HepG2 (cell line): ENCODE results near the gene COL27A1. TPM values are rescaled to one million over a fixed set of nuclear protein-coding genes. Genes with fewer than 3 reads are reported as not detected.

Experiments
- CENPX ChIP-seq: sonication (generic); formaldehyde crosslinking; IDR thresholded peaks from 2 replicates; pipeline ENCODE4 v1.9.0; 2021; ENCODE audit warnings: mild to moderate bottlenecking, missing genetic modification reagents, moderate library complexity
- CHD2 ChIP-seq: IDR thresholded peaks from 2 replicates; pipeline ENCODE4 v1.6.1; 2011; ENCODE audit warnings: low read depth, low read length, improper control_type of control experiment
- DMAP1 ChIP-seq: IDR thresholded peaks from 2 replicates; pipeline ENCODE4 v1.6.1; 2016
- HMGXB3 ChIP-seq: sonication (generic); formaldehyde crosslinking; IDR thresholded peaks from 2 replicates; pipeline ENCODE4 v1.4.0; 2020; ENCODE audit warnings: missing genetic modification reagents, borderline replicate concordance
- KLF6 ChIP-seq: IDR thresholded peaks from 2 replicates; pipeline ENCODE4 v1.8.0; 2016; ENCODE audit warnings: missing biosample characterization, missing genetic modification reagents
- MAFF ChIP-seq: IDR thresholded peaks from 2 replicates; pipeline ENCODE4 v1.6.1; 2011; ENCODE audit warnings: low read depth, low read length, improper control_type of control experiment
- MED8 ChIP-seq: sonication (generic); formaldehyde crosslinking; IDR thresholded peaks from 2 replicates; pipeline ENCODE4 v1.8.1; 2023; ENCODE audit warnings: mild to moderate bottlenecking, missing genetic modification reagents; ENCODE audit not compliant: insufficient replicate concordance
- NFYC ChIP-seq: IDR thresholded peaks from 2 replicates; pipeline ENCODE4 v1.6.1; 2016; ENCODE audit warnings: missing genetic modification reagents, missing compliant biosample characterization
- PAF1 ChIP-seq: IDR thresholded peaks from 2 replicates; pipeline ENCODE4 v1.6.1; 2016; ENCODE audit warnings: missing genetic modification reagents, missing compliant biosample characterization
- SOX13 ChIP-seq, 3 experiments: fragments of 450-650 bp in 1 of 3; sonication (generic) in 1 of 3; formaldehyde crosslinking in 1 of 3; IDR thresholded peaks in 2 of 3; conservative IDR thresholded peaks in 1 of 3; 2 replicates each; pipeline versions ENCODE4 v1.5.0 to v1.6.1; 2016 to 2020; ENCODE audit warnings: antibody characterized with exemption in 1 of 3, mild to moderate bottlenecking in 1 of 3, missing compliant biosample characterization in 1 of 3, missing genetic modification reagents in 1 of 3, moderate library complexity in 1 of 3
- U2AF1 ChIP-seq: fragments of 200-400 bp; formaldehyde crosslinking; optimal IDR thresholded peaks from 2 replicates; pipeline ENCODE3; 2017; ENCODE audit warnings: mild to moderate bottlenecking, low read depth, low read length
- YEATS2 ChIP-seq: sonication (generic); formaldehyde crosslinking; IDR thresholded peaks from 2 replicates; pipeline ENCODE4 v1.4.0; 2020; ENCODE audit warnings: missing genetic modification reagents, borderline replicate concordance
- ZNF678 ChIP-seq: sonication (generic); formaldehyde crosslinking; IDR thresholded peaks from 2 replicates; pipeline ENCODE4 v1.4.0; 2020; ENCODE audit warnings: mild to moderate bottlenecking, missing genetic modification reagents
- ZNF776 ChIP-seq: sonication (generic); formaldehyde crosslinking; IDR thresholded peaks from 2 replicates; pipeline ENCODE4 v1.4.0; 2020; ENCODE audit warnings: mild to moderate bottlenecking, missing genetic modification reagents
- ZNF780A ChIP-seq: sonication (generic); formaldehyde crosslinking; IDR thresholded peaks from 2 replicates; pipeline ENCODE4 v1.8.0; 2022; ENCODE audit warnings: mild to moderate bottlenecking, missing genetic modification reagents, moderate library complexity
- polyA plus RNA-seq, 8 experiments: library from polyadenylated mRNA; depleted of rRNA in 3 of 8; stranded (reverse) in 7 of 8; unstranded in 1 of 8; fragments of >200 nt; fragmentation: Illumina TruSeq in 4 of 8; extraction: Trizol in 4 of 8; gene quantifications; 2 replicates each; pipeline versions ENCODE4 v1.2.1 to v1.2.3, GENCODE V29; 2011 to 2016; ENCODE audit warnings: low read depth in 4 of 8, missing spikeins in 1 of 8, mixed read lengths in 1 of 8; ENCODE audit not compliant: insufficient read depth in 1 of 8
- total RNA-seq, 5 experiments: library from RNA; depleted of rRNA; stranded (reverse); fragments of >200 nt; fragmentation: Illumina TruSeq; extraction: Trizol; gene quantifications; 2 replicates each; pipeline ENCODE4 v1.2.3, GENCODE V29; 2016; ENCODE audit warnings: low read depth in 1 of 5
- TF ChIP-seq, protein P1 (sequence below): sonication (generic); formaldehyde crosslinking; IDR thresholded peaks from 2 replicates; pipeline ENCODE4 v1.9.0; 2022; ENCODE audit warnings: missing genetic modification reagents, mild to moderate bottlenecking, borderline replicate concordance
- TF ChIP-seq, protein P2 (sequence below): IDR thresholded peaks from 2 replicates; pipeline ENCODE4 v1.6.1; 2018; ENCODE audit warnings: missing genetic modification reagents, mild to moderate bottlenecking, missing compliant biosample characterization
- TF ChIP-seq, protein P3 (sequence below): sonication (generic); formaldehyde crosslinking; conservative IDR thresholded peaks from 2 replicates; pipeline ENCODE4 v1.4.0; 2020; ENCODE audit warnings: mild to moderate bottlenecking, missing genetic modification reagents, moderate library complexity

COL27A1 gene
- total and polyA plus RNA-seq, 2 of the 13 experiments (the other 11 are each of a cell fraction or from before 2014, with no cell fraction given) = 71.3 to 89.1 TPM

- no peak for TF ChIP-seq SOX13 (IDR thresholded peaks at IDR 0.05)
- peak in 1 of 2 experiments; percentile 43; a peak in 2 of 4 replicates for TF ChIP-seq SOX13 (CRISPR knock-in tag; conservative IDR thresholded peaks at IDR 0.05 in 1 of 2, IDR thresholded peaks at IDR 0.05 in 1 of 2)
- no peak for TF ChIP-seq HMGXB3 (CRISPR knock-in tag)
- no peak for TF ChIP-seq ZNF780A (CRISPR knock-in tag)
- TF ChIP-seq MED8 = no peak
- TF ChIP-seq MAFF = no peak
- TF ChIP-seq DMAP1 = no peak
- TF ChIP-seq, protein P1, sequence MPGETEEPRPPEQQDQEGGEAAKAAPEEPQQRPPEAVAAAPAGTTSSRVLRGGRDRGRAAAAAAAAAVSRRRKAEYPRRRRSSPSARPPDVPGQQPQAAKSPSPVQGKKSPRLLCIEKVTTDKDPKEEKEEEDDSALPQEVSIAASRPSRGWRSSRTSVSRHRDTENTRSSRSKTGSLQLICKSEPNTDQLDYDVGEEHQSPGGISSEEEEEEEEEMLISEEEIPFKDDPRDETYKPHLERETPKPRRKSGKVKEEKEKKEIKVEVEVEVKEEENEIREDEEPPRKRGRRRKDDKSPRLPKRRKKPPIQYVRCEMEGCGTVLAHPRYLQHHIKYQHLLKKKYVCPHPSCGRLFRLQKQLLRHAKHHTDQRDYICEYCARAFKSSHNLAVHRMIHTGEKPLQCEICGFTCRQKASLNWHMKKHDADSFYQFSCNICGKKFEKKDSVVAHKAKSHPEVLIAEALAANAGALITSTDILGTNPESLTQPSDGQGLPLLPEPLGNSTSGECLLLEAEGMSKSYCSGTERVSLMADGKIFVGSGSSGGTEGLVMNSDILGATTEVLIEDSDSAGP (CRISPR knock-in tag) = peak; percentile 46; the same call in 1 of the 2 replicates
- no peak for TF ChIP-seq ZNF678 (CRISPR knock-in tag)
- TF ChIP-seq YEATS2 (CRISPR knock-in tag) = peak; percentile 24; the same call in 1 of the 2 replicates
- TF ChIP-seq CENPX = no peak
- peak; percentile 61; the same call in 1 of the 2 replicates for TF ChIP-seq KLF6 (CRISPR knock-in tag)
- TF ChIP-seq, protein P2, sequence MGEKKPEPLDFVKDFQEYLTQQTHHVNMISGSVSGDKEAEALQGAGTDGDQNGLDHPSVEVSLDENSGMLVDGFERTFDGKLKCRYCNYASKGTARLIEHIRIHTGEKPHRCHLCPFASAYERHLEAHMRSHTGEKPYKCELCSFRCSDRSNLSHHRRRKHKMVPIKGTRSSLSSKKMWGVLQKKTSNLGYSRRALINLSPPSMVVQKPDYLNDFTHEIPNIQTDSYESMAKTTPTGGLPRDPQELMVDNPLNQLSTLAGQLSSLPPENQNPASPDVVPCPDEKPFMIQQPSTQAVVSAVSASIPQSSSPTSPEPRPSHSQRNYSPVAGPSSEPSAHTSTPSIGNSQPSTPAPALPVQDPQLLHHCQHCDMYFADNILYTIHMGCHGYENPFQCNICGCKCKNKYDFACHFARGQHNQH (CRISPR knock-in tag) = peak; percentile 32; the same call in 1 of the 2 replicates
- TF ChIP-seq, protein P3, sequence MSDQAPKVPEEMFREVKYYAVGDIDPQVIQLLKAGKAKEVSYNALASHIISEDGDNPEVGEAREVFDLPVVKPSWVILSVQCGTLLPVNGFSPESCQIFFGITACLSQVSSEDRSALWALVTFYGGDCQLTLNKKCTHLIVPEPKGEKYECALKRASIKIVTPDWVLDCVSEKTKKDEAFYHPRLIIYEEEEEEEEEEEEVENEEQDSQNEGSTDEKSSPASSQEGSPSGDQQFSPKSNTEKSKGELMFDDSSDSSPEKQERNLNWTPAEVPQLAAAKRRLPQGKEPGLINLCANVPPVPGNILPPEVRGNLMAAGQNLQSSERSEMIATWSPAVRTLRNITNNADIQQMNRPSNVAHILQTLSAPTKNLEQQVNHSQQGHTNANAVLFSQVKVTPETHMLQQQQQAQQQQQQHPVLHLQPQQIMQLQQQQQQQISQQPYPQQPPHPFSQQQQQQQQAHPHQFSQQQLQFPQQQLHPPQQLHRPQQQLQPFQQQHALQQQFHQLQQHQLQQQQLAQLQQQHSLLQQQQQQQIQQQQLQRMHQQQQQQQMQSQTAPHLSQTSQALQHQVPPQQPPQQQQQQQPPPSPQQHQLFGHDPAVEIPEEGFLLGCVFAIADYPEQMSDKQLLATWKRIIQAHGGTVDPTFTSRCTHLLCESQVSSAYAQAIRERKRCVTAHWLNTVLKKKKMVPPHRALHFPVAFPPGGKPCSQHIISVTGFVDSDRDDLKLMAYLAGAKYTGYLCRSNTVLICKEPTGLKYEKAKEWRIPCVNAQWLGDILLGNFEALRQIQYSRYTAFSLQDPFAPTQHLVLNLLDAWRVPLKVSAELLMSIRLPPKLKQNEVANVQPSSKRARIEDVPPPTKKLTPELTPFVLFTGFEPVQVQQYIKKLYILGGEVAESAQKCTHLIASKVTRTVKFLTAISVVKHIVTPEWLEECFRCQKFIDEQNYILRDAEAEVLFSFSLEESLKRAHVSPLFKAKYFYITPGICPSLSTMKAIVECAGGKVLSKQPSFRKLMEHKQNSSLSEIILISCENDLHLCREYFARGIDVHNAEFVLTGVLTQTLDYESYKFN (CRISPR knock-in tag) = peak; percentile 76
- peak; percentile 48 for TF ChIP-seq NFYC
- no peak for TF ChIP-seq U2AF1
- no peak for TF ChIP-seq ZNF776
- no peak for TF ChIP-seq PAF1 (CRISPR knock-in tag)
- TF ChIP-seq CHD2 = 0 out of 2 replicates have a peak, but pooled peaks have one; percentile 15
Measured at GRCh38 chr9:114163517-114163951, 8.2 kb downstream of the COL27A1 start (continued).
